Activated CD8-positive, alpha-beta T cell treated with anti-CD3 and anti-CD28 coated beads, Interleukin-2, amount 10 ng/mL, durations not matched to agents 7 days and 5 days (primary cell): Measurements from ENCODE around the gene PLEKHN1. TPM values are rescaled to one million over a fixed set of nuclear protein-coding genes. Genes with fewer than 3 reads are reported as not detected.

Source experiments
- ATAC-seq: fragments of 150-1000 bp; cut with Tn5 transposase; one replicate; pipeline ENCODE4 v1.10.0; 2021; ENCODE audit warnings: moderate library complexity
- CTCF ChIA-PET: fragments of 350-600 bp; sonication (Branson Sonifier 250); formaldehyde crosslinking; loops from one replicate; lab custom pipeline; 2021; ENCODE audit warnings: antibody characterized with exemption; lab: Charles Lee
- POLR2A ChIA-PET: fragments of 350-600 bp; sonication (Branson Sonifier 250); formaldehyde crosslinking; loops from one replicate; lab custom pipeline; 2021; ENCODE audit warnings: antibody characterized with exemption; lab: Charles Lee
- DNase-seq: peaks from one replicate; pipeline ENCODE4 v3.0.0-alpha.2; 2020
- H3K27ac Mint-ChIP-seq: one replicate; pipeline ENCODE4 v1.8.0; 2021; ENCODE audit warnings: mild to moderate bottlenecking, mixed read lengths
- H3K27me3 Mint-ChIP-seq: one replicate; pipeline ENCODE4 v1.8.0; 2021; ENCODE audit warnings: low read depth, mixed read lengths
- H3K36me3 Mint-ChIP-seq: one replicate; pipeline ENCODE4 v1.8.0; 2021; ENCODE audit warnings: low read depth, mixed read lengths
- H3K4me1 Mint-ChIP-seq: one replicate; pipeline ENCODE4 v1.8.0; 2021; ENCODE audit warnings: low read depth, mixed read lengths
- H3K4me3 Mint-ChIP-seq: one replicate; pipeline ENCODE4 v1.8.0; 2021; ENCODE audit warnings: mild to moderate bottlenecking, mixed read lengths
- H3K9me3 Mint-ChIP-seq: one replicate; pipeline ENCODE4 v1.8.0; 2022; ENCODE audit warnings: mixed read lengths; ENCODE audit not compliant: insufficient read depth
- total RNA-seq, 2 experiments: library from RNA; stranded (reverse); gene quantifications; one replicate each; pipeline ENCODE4 v1.2.3, GENCODE V29; 2021

PLEKHN1 gene
- total RNA-seq, 2 experiments from 2014 or later: 1.7 to 2.2 TPM

DNA sequence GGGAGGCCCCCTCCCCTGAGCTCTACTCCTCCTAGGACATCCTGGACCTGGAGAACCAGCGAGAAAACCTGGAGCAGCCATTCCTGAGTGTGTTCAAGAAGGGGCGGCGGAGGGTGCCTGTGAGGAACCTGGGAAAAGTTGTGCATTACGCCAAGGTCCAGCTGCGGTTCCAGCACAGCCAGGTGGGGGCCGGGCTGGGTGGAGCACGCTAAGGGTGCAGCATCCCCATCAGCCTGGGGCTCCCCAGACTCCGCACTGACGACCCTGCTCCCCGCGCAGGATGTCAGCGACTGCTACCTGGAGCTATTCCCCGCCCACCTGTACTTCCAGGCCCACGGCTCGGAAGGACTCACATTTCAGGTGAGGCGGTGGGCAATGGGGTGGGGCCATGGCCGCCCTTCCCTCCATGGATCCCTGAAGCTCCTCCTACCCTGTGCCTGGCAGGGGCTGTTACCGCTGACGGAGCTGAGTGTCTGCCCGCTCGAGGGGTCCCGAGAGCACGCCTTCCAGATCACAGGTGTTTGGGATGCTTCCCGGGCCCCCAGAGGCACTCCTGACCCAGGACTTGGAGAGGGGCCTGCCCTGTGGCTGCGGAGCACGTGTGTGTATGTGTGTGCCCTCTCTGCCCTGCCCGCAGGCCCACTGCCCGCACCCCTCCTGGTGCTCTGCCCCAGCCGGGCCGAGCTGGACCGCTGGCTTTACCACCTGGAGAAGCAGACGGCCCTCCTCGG, 4.1 kb downstream of the PLEKHN1 start:
- ChIA-PET CTCF (interaction anchor here (1.7 kb wide), 1 partner anchor 32 kb away, joined by 4 read pairs; no protein-coding TSS in a partner anchor), POLR2A (no interaction called here)
- DNase-seq: no peak
- H3K36me3 Mint-ChIP-seq: no peaks in the 10 kb centered on the region
- no peak overlapping the region for H3K27ac Mint-ChIP-seq
- no peaks in the 10 kb centered on the region for H3K9me3 Mint-ChIP-seq
- no peak for ATAC-seq
- H3K4me1 Mint-ChIP-seq: peaks cover 10% of the 10 kb centered on the region
- peaks cover 14% of the 10 kb centered on the region for H3K27me3 Mint-ChIP-seq
- no peak overlapping the region for H3K4me3 Mint-ChIP-seq

DNA sequence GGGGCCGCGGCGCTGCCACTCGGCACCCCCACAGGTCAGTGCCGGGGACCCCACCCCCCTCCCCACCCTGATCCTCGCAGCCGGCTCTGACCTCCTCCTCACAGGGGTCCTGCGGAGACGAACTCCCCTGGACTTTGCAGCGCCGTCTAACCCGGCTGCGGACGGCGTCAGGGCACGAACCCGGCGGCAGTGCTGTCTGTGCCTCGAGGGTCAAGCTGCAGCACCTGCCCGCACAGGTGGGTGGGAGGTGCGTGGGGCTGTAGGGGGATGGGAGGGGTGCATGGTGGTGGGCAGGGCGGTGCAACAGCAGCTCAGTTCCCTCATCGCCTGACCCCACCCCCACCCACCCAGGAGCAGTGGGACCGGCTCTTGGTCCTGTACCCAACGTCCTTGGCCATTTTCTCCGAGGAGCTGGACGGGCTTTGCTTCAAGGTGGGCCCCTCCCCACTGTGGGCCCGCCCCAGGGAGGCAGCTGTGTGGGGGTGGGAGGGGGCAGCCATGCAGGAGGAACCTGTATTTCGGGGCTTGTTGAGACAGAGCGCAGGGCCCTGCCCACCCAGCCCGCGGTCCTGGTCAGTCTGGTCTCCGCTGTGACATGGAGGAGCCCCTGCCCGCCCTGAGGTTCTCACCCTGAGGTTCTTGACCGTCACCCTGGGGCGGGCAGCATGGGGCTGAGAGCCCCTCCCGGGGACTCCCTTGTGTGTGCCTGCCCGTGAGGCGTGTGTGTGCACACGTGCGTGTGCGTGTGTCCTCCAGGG, 4.9 kb downstream of the PLEKHN1 start:
- POLR2A ChIA-PET: no interaction called here
- CTCF ChIA-PET: interaction anchor here (1.7 kb wide), 1 partner anchor 31 kb away, joined by 4 read pairs; no protein-coding TSS in a partner anchor

DNA sequence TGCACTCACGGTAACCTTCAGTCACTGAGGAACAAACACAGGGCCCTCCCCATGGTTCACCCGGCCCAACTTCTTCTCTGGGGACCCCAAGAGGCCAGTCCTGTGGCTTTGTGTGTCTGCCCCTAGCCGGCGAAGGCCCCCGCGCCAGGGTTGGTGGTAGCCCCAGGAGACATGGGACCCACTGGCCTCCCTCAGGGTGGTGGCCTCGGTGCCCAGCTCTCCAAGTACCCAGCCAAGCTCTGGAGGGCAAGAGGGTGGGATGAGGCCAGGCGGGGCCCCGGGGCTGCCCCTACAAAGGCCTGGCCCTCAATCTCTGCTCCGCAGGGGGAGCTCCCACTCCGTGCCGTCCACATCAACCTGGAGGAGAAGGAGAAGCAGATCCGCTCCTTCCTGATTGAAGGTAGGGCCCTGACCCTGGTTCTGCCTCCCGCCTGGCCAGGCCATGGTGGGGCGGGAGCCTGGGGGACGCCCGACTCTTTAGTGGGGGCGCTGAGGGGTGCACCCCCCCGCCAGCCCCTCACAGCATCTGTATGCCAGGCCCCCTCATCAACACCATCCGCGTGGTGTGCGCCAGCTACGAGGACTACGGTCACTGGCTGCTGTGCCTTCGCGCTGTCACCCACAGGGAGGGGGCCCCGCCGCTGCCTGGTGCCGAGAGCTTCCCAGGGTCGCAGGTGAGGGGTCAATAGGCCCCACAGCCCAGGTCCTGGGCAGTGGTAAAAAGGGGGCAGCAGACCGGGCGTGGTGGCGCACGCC, 5.6 kb downstream of the PLEKHN1 start:
- H3K27ac Mint-ChIP-seq: no peak overlapping the region
- H3K4me3 Mint-ChIP-seq: no peak overlapping the region
- H3K4me1 Mint-ChIP-seq: peaks cover 11% of the 10 kb centered on the region
- no peak for DNase-seq
- ChIA-PET POLR2A (interaction anchor here (0.5 to 0.7 kb wide), 2 partner anchors 219 to 345 kb away, joined by 3 read pairs; no protein-coding TSS in a partner anchor), CTCF (no interaction called here)
- H3K36me3 Mint-ChIP-seq: no peaks in the 10 kb centered on the region
- H3K27me3 Mint-ChIP-seq: peaks cover 17% of the 10 kb centered on the region
- ATAC-seq: no peak
- no peaks in the 10 kb centered on the region for H3K9me3 Mint-ChIP-seq

More for the DNA sequence above, 4.9 kb downstream of the PLEKHN1 start:
- no peak for DNase-seq
- no peaks in the 10 kb centered on the region for H3K36me3 Mint-ChIP-seq
- H3K27me3 Mint-ChIP-seq: peaks cover 17% of the 10 kb centered on the region
- peaks cover 10% of the 10 kb centered on the region for H3K4me1 Mint-ChIP-seq
- no peaks in the 10 kb centered on the region for H3K9me3 Mint-ChIP-seq
- no peak for ATAC-seq
- H3K27ac Mint-ChIP-seq: no peak overlapping the region
- no peak overlapping the region for H3K4me3 Mint-ChIP-seq

DNA sequence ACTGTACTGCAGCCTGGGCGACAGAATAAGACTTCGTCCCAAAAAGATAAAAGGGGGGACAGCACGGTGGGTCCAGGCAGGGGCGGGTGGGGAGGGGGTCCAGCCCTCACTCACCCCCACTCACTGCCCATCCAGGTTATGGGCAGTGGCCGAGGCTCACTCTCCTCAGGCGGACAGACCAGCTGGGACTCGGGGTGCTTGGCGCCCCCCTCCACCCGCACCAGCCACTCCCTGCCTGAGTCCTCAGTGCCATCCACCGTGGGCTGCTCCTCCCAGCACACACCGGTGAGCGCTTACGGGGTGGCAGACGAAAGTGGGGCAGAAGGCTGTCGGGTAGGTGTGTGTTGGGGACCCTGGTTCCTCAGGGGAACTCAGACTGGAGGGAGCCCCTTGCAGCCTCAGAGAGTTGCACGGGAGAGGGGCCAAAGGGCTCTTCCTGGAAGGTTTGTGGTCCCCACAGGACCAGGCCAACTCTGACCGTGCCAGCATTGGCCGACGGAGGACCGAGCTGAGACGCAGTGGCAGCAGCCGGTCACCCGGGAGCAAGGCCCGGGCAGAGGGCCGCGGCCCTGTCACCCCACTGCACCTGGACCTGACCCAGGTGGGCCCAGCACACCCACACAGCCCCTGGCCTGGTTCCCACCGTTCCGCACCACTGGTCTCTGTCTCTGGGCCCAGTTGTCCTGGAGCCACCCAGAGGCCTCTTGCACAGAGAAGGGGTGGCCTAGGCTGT, 6.6 kb downstream of the PLEKHN1 start:
- no peak for ATAC-seq
- ChIA-PET POLR2A (no interaction called here), CTCF (no interaction called here)
- Mint-ChIP-seq H3K4me3 (no peak overlapping the region), H3K36me3 (no peaks in the 10 kb centered on the region), H3K27ac (no peak overlapping the region), H3K9me3 (no peaks in the 10 kb centered on the region), H3K27me3 (peaks cover 17% of the 10 kb centered on the region), H3K4me1 (peaks cover 8% of the 10 kb centered on the region)
- no peak for DNase-seq

DNA sequence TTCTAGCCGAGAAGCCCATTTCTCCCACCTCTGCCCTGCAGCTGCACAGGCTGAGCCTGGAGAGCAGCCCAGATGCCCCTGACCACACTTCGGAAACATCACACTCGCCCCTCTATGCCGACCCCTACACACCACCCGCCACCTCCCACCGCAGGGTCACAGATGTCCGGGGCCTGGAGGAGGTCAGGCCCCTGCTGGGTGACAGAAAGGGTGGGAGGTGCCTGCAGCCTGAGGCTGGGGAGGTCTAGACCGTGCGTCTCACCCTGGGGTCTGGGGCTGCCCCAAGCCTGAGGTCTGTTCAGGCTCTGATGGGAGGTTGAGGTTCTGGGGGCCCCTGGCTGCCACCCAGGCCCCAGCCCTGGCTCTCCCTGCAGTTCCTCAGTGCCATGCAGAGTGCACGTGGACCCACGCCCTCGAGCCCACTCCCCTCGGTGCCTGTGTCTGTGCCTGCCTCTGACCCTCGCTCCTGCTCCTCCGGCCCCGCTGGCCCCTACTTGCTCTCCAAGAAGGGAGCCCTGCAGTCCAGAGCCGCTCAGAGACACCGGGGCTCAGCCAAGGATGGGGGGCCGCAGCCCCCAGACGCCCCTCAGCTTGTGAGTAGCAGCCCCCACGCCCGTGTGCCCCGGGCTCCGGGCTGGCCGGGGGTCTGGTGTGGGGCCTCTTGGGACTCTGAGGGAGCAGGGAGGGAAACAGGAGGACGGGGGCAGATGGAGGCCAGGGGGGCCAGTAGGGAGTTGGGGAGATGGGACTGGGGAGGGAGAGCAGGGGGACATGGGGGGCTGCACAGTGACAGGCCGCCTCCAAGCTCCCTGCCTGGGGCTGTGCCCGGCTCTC, 7.4 kb downstream of the PLEKHN1 start:
- ChIA-PET CTCF (no interaction called here), POLR2A (no interaction called here)
- Mint-ChIP-seq H3K27me3 (peaks cover 13% of the 10 kb centered on the region), H3K4me3 (no peak overlapping the region), H3K27ac (no peak overlapping the region), H3K36me3 (peaks cover 3% of the 10 kb centered on the region), H3K4me1 (peaks cover 13% of the 10 kb centered on the region), H3K9me3 (peaks cover 4% of the 10 kb centered on the region)
- ATAC-seq (no peak), DNase-seq (no peak)

DNA sequence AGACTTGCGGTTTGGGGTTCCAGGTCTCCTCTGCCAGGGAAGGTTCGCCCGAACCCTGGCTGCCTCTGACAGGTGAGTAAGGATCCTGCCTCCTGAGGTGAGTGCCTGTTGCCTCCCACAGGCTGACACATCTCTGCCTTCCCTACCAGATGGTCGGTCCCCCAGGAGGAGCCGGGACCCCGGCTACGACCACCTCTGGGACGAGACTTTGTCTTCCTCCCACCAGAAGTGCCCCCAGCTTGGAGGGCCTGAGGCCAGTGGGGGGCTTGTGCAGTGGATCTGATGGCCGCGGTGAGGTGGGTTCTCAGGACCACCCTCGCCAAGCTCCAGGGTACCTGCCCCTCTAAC, 8.0 kb downstream of the PLEKHN1 start:
- CTCF ChIA-PET: no interaction called here
- H3K4me1 Mint-ChIP-seq: peaks cover 13% of the 10 kb centered on the region
- ATAC-seq (no peak), DNase-seq (no peak)
- H3K27me3 Mint-ChIP-seq: peaks cover 9% of the 10 kb centered on the region
- H3K27ac Mint-ChIP-seq: no peak overlapping the region
- POLR2A ChIA-PET: no interaction called here
- peaks cover 3% of the 10 kb centered on the region for H3K36me3 Mint-ChIP-seq
- H3K9me3 Mint-ChIP-seq: peaks cover 4% of the 10 kb centered on the region
- H3K4me3 Mint-ChIP-seq: no peak overlapping the region

DNA sequence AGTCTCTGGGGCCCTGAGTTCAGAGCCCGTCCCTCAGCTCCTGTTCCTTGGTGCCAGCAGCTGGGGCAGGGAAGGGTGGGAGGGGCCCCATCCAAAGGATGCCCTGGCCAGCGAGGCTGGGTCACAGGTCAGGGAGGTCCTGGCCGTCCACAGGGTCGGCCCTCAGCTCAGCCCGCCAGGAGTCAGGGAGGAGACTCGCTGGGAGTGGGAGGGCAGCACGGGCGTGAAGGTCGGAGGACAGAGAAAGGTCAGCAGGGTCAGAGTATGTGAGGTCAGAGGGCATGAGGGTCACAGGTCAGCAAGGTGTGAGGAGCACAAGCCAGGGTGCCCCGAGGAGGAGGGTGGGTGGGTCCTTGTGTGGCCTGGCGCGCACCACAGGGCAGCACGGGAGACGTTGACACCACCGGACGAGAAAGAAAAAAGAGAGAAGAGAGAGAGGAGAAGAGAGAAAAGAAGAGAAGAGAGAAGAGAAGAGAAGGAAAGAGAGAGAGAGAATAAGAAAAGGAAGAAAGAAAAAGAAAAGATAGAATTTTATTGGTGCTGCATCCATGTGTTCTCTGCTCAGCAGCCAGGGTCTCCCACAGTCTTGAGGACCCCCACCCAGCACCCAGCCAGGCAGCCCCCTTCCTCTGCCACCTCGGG, 8.5 kb downstream of the PLEKHN1 start:
- POLR2A ChIA-PET: no interaction called here
- no peak for ATAC-seq

DNA sequence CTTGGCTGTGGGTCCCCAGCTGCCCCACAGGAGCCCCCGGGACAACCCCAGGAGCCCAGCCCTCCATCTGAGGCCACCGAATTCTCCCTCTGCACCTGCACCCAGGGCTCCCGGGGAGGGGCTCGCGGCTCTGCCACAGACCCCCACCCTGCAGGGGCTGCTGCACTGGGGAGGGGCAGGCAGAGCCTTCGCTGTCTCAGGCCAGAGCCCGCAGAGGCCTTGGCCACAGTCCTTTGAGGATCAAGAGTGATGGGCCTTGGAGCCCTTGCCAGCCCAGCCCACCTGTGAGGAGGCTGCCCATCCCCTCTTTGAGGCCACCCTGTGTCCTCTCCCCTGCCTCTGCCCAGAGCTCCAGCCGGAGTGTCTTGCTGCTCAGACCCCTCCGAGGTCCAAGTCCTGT, 9.1 kb downstream of the PLEKHN1 start:
- ChIA-PET CTCF (interaction anchor here (0.8 to 1.8 kb wide), 4 partner anchors 9 to 44 kb away, joined by 3 to 5 read pairs (median 4); partner anchors contain the start of genes AGRN and PLEKHN1), POLR2A (no interaction called here)
- Mint-ChIP-seq H3K36me3 (peaks cover 3% of the 10 kb centered on the region), H3K4me3 (no peak overlapping the region), H3K4me1 (peaks cover 13% of the 10 kb centered on the region), H3K9me3 (peaks cover 4% of the 10 kb centered on the region), H3K27me3 (peaks cover 4% of the 10 kb centered on the region), H3K27ac (no peak overlapping the region)
- ATAC-seq (no peak), DNase-seq (no peak)

More for the DNA sequence above, 8.5 kb downstream of the PLEKHN1 start:
- Mint-ChIP-seq H3K27ac (no peak overlapping the region), H3K9me3 (peaks cover 4% of the 10 kb centered on the region), H3K27me3 (peaks cover 4% of the 10 kb centered on the region), H3K36me3 (peaks cover 3% of the 10 kb centered on the region), H3K4me3 (no peak overlapping the region), H3K4me1 (peaks cover 13% of the 10 kb centered on the region)
- DNase-seq: no peak
- CTCF ChIA-PET: interaction anchor here (1.8 kb wide), 1 partner anchor 14 kb away, joined by 5 read pairs; no protein-coding TSS in a partner anchor

DNA sequence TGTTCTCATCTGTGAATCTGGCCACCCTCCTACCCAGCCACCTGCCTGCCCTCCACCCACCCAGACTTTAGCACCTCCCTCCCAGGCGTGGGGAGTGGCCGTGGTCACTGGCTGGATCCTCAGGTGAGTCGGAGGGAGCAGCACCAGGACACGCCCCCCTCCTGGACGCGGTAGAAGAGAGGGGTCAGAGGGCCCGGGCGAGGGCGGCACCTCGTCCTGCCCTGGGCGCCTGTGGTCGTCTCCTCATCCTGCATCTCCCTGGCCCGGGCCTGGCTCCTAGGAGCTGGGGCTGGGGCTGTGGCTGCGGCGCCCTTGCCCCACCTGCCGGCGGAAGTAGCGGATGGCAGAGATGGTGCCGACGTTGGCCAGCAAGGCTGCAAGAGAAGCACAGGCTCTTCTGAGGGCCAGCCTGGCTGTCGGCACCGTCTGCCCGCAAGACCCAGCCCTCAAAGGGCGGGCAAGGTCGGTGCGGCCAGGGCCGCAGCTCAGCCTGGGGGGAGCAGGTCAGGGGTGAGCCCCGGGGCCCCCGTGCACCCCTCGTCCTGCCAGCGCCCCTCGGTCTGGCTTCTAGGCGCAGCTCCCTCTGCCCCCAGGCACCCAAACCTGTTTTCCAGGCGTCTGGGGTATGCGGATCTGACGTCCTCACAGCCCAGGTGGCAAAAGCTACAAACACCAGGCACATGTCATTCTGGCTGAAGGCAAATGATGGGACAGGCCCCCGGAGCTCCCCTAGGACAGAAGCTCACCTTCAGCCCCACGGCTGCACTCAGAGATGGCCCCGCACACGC, 9.8 kb downstream of the PLEKHN1 start:
- Mint-ChIP-seq H3K9me3 (peaks cover 4% of the 10 kb centered on the region), H3K27ac (no peak overlapping the region), H3K36me3 (peaks cover 3% of the 10 kb centered on the region), H3K4me3 (no peak overlapping the region), H3K4me1 (peaks cover 13% of the 10 kb centered on the region), H3K27me3 (peaks cover 4% of the 10 kb centered on the region)
- DNase-seq: peak; percentile 73
- ChIA-PET CTCF (interaction anchor here (0.8 to 1.8 kb wide), 5 partner anchors 8 to 107 kb away, joined by 3 to 5 read pairs (median 4); partner anchors contain the start of genes AGRN and PLEKHN1), POLR2A (interaction anchor here (1.2 kb wide), 1 partner anchor 9 kb away, joined by 4 read pairs; the partner anchor contains the start of gene PLEKHN1)
- peak; percentile 90 for ATAC-seq
